Mesenchymal stem cell (in vitro differentiated cells and primary cell): ENCODE data around the gene FREM1.

Source experiments
- DNase-seq: peaks from one replicate; pipeline ENCODE4 v3.0.0-alpha.2; 2013
- H2AFZ ChIP-seq: one replicate; pipeline ENCODE4 v1.6.1; 2013; ENCODE audit warnings: low read depth, mild to moderate bottlenecking, control low read depth, inconsistent platforms, low read length, moderate library complexity
- H2AK5ac ChIP-seq: 2 replicates; pipeline ENCODE4 v1.6.1; 2013; ENCODE audit warnings: low read length, moderate library complexity, mild to moderate bottlenecking, inconsistent platforms; ENCODE audit not compliant: severe bottlenecking
- H2BK120ac ChIP-seq: one replicate; pipeline ENCODE4 v1.6.1; 2013; ENCODE audit warnings: low read depth, mild to moderate bottlenecking, inconsistent platforms, low read length, moderate library complexity
- H2BK12ac ChIP-seq, 2 experiments: one replicate each; pipeline ENCODE4 v1.6.1; 2013; ENCODE audit warnings: inconsistent platforms in 2 of 2, low read length in 2 of 2, mild to moderate bottlenecking in 2 of 2, moderate library complexity in 2 of 2, control low read depth in 1 of 2
- H2BK15ac ChIP-seq: one replicate; pipeline ENCODE4 v1.6.1; 2013; ENCODE audit warnings: mild to moderate bottlenecking, low read depth, inconsistent platforms; ENCODE audit not compliant: poor library complexity, severe bottlenecking
- H2BK5ac ChIP-seq: 2 replicates; pipeline ENCODE4 v1.6.1; 2013; ENCODE audit warnings: low read depth, mild to moderate bottlenecking, low read length, control low read depth, inconsistent platforms; ENCODE audit not compliant: poor library complexity, severe bottlenecking
- H3K14ac ChIP-seq, 2 experiments: one replicate each; pipeline ENCODE4 v1.6.1; 2013; ENCODE audit warnings: inconsistent platforms in 2 of 2, low read length in 2 of 2, control low read depth in 1 of 2, mild to moderate bottlenecking in 1 of 2, moderate library complexity in 1 of 2
- H3K18ac ChIP-seq, 2 experiments: one replicate each; pipeline ENCODE4 v1.6.1; 2013; ENCODE audit warnings: inconsistent platforms in 2 of 2, low read length in 2 of 2, control low read depth in 1 of 2, low read depth in 1 of 2, mild to moderate bottlenecking in 1 of 2
- H3K23ac ChIP-seq, 2 experiments: one replicate each; pipeline ENCODE4 v1.6.1; 2013; ENCODE audit warnings: inconsistent platforms in 2 of 2, low read length in 2 of 2, mild to moderate bottlenecking in 2 of 2, moderate library complexity in 2 of 2, control low read depth in 1 of 2
- H3K27ac ChIP-seq: 2 replicates; pipeline ENCODE4 v1.5.1; 2013; ENCODE audit warnings: mild to moderate bottlenecking, moderate library complexity, low read length, control low read depth, inconsistent platforms; ENCODE audit not compliant: poor library complexity, severe bottlenecking
- H3K27me3 ChIP-seq, 2 experiments: 2 replicates each; pipeline versions ENCODE4 v1.6.1 to v1.7.0; 2013; ENCODE audit warnings: low read length in 2 of 2, mild to moderate bottlenecking in 2 of 2, moderate library complexity in 2 of 2, control low read depth in 1 of 2, inconsistent platforms in 1 of 2; ENCODE audit not compliant: control insufficient read depth in 1 of 2, insufficient read depth in 1 of 2
- H3K36me3 ChIP-seq, 2 experiments: 2 replicates each; pipeline versions ENCODE4 v1.6.1 to v1.7.0; 2013; ENCODE audit warnings: low read length in 2 of 2, control low read depth in 1 of 2, inconsistent platforms in 1 of 2, low read depth in 1 of 2, mild to moderate bottlenecking in 1 of 2; ENCODE audit not compliant: insufficient read depth in 2 of 2, control insufficient read depth in 1 of 2
- H3K4ac ChIP-seq, 2 experiments: one replicate each; pipeline ENCODE4 v1.6.1; 2013; ENCODE audit warnings: inconsistent platforms in 2 of 2, low read length in 2 of 2, mild to moderate bottlenecking in 2 of 2, moderate library complexity in 2 of 2, control low read depth in 1 of 2, low read depth in 1 of 2
- H3K4me1 ChIP-seq: 2 replicates; pipeline ENCODE4 v1.6.1; 2013; ENCODE audit warnings: low read depth, low read length, control low read depth; ENCODE audit not compliant: control insufficient read depth, insufficient read depth
- H3K4me2 ChIP-seq: 2 replicates; pipeline ENCODE4 v1.6.1; 2013; ENCODE audit warnings: low read length, mild to moderate bottlenecking, inconsistent platforms; ENCODE audit not compliant: poor library complexity, severe bottlenecking
- H3K4me3 ChIP-seq, 2 experiments: 2 replicates each; pipeline versions ENCODE4 v1.5.1 to v1.7.0; 2013; ENCODE audit warnings: low read length in 2 of 2, mild to moderate bottlenecking in 2 of 2, control low read depth in 1 of 2, low read depth in 1 of 2; ENCODE audit not compliant: insufficient read depth in 1 of 2
- H3K79me1 ChIP-seq: replicated peaks from 2 replicates; pipeline ENCODE4 v1.6.1; 2013; ENCODE audit warnings: mild to moderate bottlenecking, control low read depth, low read length, inconsistent platforms; ENCODE audit not compliant: poor library complexity, severe bottlenecking
- H3K9ac ChIP-seq: 2 replicates; pipeline ENCODE4 v1.7.0; 2013; ENCODE audit warnings: mild to moderate bottlenecking, low read length, moderate library complexity
- H3K9me3 ChIP-seq: 2 replicates; pipeline ENCODE4 v1.7.0; 2013; ENCODE audit warnings: mild to moderate bottlenecking, low read length; ENCODE audit not compliant: control insufficient read depth
- H4K8ac ChIP-seq: one replicate; pipeline ENCODE4 v1.6.1; 2013; ENCODE audit warnings: inconsistent platforms, mild to moderate bottlenecking, low read length, moderate library complexity
- H4K91ac ChIP-seq: one replicate; pipeline ENCODE4 v1.6.1; 2013; ENCODE audit warnings: mild to moderate bottlenecking, low read length, inconsistent platforms
- WGBS: methylation state at CpG from one replicate; pipeline ENCODE4 v1.1.7; 2013; ENCODE audit warnings: mixed read lengths; 5-methylcytosine and 5-hydroxymethylcytosine counted together

Gene FREM1

DNA sequence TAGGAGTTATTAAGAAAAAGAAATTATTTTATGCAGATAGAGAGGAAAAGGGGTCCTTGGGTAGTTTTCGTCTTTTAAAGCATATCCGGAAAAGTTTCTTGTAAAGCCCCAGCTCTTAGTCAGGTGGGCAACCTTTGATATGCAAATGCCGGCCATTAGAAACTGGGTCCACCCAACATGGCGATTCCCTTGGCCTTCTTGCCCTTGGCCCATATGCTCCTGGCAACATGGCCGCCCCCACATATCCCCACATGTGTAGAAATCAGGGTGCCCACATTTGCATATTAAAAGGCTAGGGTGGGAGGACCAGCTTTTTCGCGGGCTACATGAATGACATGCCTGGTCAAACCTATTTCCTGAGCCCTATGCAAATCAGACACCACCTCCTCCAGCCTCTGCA is 73.3 kb downstream of the FREM1 start:
- H4K91ac ChIP-seq: no peak overlapping the region
- H3K14ac ChIP-seq: no peak overlapping the region
- H3K4me3 ChIP-seq: no peak overlapping the region
- H3K36me3 ChIP-seq: no peaks in the 10 kb centered on the region
- H3K4me1 ChIP-seq: no peaks in the 10 kb centered on the region
- H3K9me3 ChIP-seq: no peaks in the 10 kb centered on the region
- no peak overlapping the region for H3K4ac ChIP-seq
- H2BK15ac ChIP-seq: no peak overlapping the region
- no peak for DNase-seq
- H3K18ac ChIP-seq: no peak overlapping the region
- H3K27me3 ChIP-seq: no peaks in the 10 kb centered on the region
- no peak overlapping the region for H3K23ac ChIP-seq
- no peak overlapping the region for H3K9ac ChIP-seq
- no peak overlapping the region for H4K8ac ChIP-seq
- no peak overlapping the region for H2BK12ac ChIP-seq
- no peak overlapping the region for H3K27ac ChIP-seq
- no peaks in the 10 kb centered on the region for H3K79me1 ChIP-seq
- H3K4me2 ChIP-seq: no peak overlapping the region
- no peak overlapping the region for H2AK5ac ChIP-seq
- no peak overlapping the region for H2AFZ ChIP-seq
- no peak overlapping the region for H2BK120ac ChIP-seq
- no peak overlapping the region for H2BK5ac ChIP-seq
- 96% methylated on average over 7 of the region's 7 CpGs for WGBS

DNA sequence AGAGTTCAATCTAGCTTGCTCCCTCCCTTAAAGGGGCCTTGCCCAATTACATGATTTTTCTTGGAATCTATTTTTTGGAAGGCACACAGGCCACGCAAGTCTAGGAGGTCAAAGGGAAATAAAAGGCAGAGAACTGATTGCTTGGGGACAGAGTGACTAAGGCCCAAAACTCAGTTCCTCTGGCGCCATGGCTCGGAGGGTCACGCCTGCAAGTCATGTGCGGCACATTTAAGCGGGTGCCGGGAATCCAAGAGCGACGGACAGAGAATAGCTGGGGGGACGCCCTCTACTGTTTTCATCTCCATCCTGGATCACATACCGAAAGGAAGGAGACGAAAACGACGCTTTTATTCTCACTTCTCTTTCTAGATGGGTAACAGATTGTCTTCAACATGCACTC is 78.6 kb downstream of the FREM1 start:
- Histone ChIP-seq H3K27me3 (no peaks in the 10 kb centered on the region), H2BK5ac (no peak overlapping the region), H3K14ac (no peak overlapping the region), H3K27ac (no peak overlapping the region), H3K9me3 (peaks cover 10% of the 10 kb centered on the region), H3K23ac (no peak overlapping the region), H2AK5ac (no peak overlapping the region), H2AFZ (no peak overlapping the region), H3K18ac (no peak overlapping the region), H2BK12ac (no peak overlapping the region), H3K4ac (no peak overlapping the region), H3K36me3 (no peaks in the 10 kb centered on the region), H3K4me1 (no peaks in the 10 kb centered on the region), H2BK120ac (no peak overlapping the region), H2BK15ac (no peak overlapping the region), H4K91ac (no peak overlapping the region), H3K9ac (no peak overlapping the region), H3K79me1 (no peaks in the 10 kb centered on the region), H4K8ac (no peak overlapping the region), H3K4me2 (no peak overlapping the region), H3K4me3 (no peak overlapping the region)
- WGBS: 98% methylated on average over 14 of the region's 14 CpGs
- DNase-seq: no peak

DNA sequence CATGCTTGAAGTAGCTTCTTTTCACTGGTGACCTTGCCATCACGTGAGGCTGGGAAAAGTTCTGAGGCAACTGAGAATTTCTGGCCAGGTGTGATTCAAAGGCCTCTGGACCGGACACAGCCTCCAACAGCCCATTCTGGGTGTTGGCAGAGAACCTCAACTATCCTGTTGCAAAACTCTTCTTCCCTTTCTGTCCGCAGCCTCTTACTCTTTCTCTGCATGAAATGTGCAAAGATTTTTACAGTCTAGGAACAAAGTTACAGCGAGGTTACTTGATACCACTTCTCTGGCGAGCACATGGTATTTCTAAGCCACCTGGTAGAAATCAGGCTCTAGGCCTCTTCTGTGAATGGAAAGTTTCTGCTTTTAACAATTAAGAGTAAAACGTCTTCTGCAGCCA is 79.2 kb downstream of the FREM1 start:
- Histone ChIP-seq H3K4me2 (no peak overlapping the region), H4K8ac (no peak overlapping the region), H3K36me3 (no peaks in the 10 kb centered on the region), H4K91ac (no peak overlapping the region), H3K4ac (no peak overlapping the region), H2BK12ac (no peak overlapping the region), H3K14ac (no peak overlapping the region), H3K27me3 (no peaks in the 10 kb centered on the region), H2BK5ac (no peak overlapping the region), H3K23ac (no peak overlapping the region), H3K79me1 (no peaks in the 10 kb centered on the region), H2AFZ (no peak overlapping the region), H2BK15ac (no peak overlapping the region), H3K4me1 (no peaks in the 10 kb centered on the region), H3K9ac (no peak overlapping the region), H2BK120ac (no peak overlapping the region), H3K9me3 (peaks cover 10% of the 10 kb centered on the region), H3K18ac (no peak overlapping the region), H3K27ac (no peak overlapping the region), H2AK5ac (no peak overlapping the region), H3K4me3 (no peak overlapping the region)
- WGBS: 98% methylated on average over 6 of the region's 6 CpGs
- DNase-seq: no peak

DNA sequence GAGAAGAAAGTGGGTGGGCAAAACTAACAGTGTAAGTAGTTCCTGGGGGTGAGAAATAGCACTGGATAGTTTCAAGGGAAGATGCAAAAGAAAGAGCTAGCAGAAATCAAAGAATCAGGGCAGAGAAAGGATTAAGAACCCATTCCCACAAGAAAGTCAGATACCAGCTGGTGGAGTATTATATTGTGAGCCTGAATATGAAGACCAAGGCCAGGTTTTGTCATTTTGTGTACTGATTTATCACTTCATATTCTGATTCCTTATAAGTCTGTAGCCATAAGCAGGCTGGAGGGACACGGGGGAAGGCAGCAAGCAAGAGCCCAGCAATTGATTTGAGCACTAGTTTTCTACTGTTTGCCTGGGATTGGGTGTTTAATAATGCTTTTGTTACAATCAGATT is 80.2 kb downstream of the FREM1 start:
- no peak overlapping the region for H2BK5ac ChIP-seq
- no peak overlapping the region for H3K4me3 ChIP-seq
- H3K9me3 ChIP-seq: peaks cover 10% of the 10 kb centered on the region
- H3K27ac ChIP-seq: no peak overlapping the region
- H3K79me1 ChIP-seq: no peaks in the 10 kb centered on the region
- no peak overlapping the region for H4K91ac ChIP-seq
- H3K18ac ChIP-seq: no peak overlapping the region
- no peak for DNase-seq
- no peaks in the 10 kb centered on the region for H3K4me1 ChIP-seq
- no peak overlapping the region for H3K14ac ChIP-seq
- no peak overlapping the region for H2BK120ac ChIP-seq
- no peak overlapping the region for H3K4me2 ChIP-seq
- no peak overlapping the region for H2BK15ac ChIP-seq
- H4K8ac ChIP-seq: no peak overlapping the region
- WGBS: 100% methylated on average over 1 of the region's 1 CpG
- no peaks in the 10 kb centered on the region for H3K27me3 ChIP-seq
- no peak overlapping the region for H3K9ac ChIP-seq
- no peak overlapping the region for H3K4ac ChIP-seq
- no peaks in the 10 kb centered on the region for H3K36me3 ChIP-seq
- no peak overlapping the region for H2AFZ ChIP-seq
- no peak overlapping the region for H2AK5ac ChIP-seq
- H3K23ac ChIP-seq: no peak overlapping the region
- no peak overlapping the region for H2BK12ac ChIP-seq
